ENCODE data around the gene KRTAP9-4. TPM values are rescaled to one million over a fixed set of nuclear protein-coding genes. Genes with fewer than 3 reads are reported as not detected.
"Not testable (repeated sequence)": the region's sequence is repeated elsewhere in the genome, so short reads cannot be mapped to it uniquely, and the experiment has no call there.

Gene KRTAP9-4
- total RNA-seq, 1 donor from 2014 or later, result not detected

DNA sequence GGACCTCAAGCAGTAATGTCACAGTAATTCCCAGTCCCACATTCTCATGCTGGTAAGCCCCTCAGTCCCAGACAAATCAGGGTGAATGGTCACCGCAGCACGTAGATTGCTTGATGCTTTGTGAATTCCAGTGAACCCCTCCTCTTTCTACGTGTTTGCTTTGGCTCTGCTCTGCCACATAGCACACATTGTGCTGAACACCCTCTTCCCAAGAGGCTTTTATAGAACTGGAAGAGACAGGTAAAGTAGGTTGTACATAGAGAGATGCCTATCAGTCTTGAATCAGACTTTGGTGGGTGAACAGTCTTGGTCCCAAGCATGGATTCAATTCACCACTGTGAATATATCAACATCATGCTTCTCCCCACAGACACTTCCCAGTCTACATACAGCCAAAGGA is 15.1 kb downstream of the KRTAP9-4 start:
- no peak for DNase-seq (ENCODE audit: low read depth, low spot score)

DNA sequence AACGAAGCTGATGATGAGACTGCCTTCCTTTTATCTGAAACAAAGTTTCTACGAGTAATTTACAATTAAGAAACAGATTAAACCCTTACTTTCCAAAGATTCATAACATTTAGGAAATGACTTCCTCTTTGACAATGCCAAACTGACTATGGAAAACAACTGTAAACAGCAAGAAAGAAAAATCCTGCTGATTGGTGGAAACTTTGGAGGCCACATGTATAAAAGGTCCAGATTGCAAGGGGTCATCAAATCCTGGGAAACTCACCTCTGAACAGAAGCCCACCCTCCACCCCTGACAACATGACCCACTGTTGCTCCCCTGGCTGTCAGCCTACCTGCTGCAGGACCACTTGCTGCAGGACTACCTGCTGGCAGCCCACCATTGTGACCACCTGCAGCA is 15.6 kb downstream of the KRTAP9-4 start, which contains the start of gene KRTAP9-6:
KRTAP9-6 (plus strand) TSS at position 301 of the 400 bp plus-strand sequence; CDS start at position 301, 0 bp downstream.
- no peak for DNase-seq (ENCODE audit: low read depth, low spot score)

DNA sequence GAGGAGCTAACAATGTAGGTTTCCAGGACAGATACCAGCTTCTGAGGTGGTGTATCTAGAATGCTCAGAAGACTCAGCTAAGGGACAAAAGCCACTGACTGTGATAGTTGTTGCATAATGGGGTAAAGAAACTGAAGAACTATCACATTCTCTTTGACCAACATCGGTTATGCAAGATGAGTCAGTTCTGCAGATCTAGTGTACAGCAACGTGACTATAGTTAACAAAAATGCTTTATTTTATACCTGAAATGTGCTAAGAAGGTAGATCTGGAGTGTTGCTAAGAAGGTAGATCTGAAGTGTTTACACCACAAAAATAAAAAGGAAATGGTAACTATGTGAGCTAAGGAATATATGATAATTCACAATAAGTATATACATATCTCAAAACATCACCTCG is 18.2 kb downstream of the KRTAP9-4 start:
- no peak for DNase-seq (ENCODE audit: low read depth, low spot score)

DNA sequence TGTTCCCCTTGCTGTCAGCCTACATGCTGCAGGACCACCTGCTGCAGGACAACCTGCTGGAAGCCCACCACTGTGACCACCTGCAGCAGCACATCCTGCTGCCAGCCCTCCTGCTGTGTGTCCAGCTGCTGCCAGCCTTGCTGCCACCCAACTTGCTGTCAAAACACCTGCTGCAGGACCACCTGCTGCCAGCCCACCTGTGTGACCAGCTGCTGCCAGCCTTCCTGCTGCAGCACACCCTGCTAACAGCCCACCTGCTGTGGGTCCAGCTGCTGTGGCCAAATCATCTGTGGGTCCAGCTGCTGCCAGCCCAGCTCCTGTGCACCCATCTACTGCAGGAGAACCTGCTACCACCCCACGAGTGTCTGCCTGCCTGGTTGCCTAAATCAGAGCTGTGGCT is 21.8 kb downstream of the KRTAP9-4 start:
- not testable (repeated sequence) for DNase-seq (ENCODE audit: low read depth, low spot score)

DNA sequence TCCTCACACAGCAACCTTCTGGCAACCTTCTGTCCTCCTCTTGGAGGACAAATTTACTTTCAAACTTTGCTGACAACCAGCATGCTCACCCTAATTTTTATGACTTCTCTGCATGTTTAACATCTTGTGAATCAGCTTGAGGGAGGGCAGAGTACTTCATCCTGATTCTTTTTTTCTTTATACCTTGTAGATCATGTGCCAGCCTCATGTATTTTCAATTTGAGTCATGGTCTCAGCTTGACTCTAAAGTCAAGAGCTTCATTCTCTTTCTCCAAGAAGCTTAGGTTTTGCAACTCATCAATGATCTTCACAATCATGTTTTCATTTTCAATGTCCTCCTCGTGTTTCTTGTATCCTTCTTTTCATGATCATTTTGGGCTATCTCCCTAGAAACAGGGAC is 22.4 kb downstream of the KRTAP9-4 start:
- DNase-seq (ENCODE audit: low read depth, low spot score), result no peak

DNA sequence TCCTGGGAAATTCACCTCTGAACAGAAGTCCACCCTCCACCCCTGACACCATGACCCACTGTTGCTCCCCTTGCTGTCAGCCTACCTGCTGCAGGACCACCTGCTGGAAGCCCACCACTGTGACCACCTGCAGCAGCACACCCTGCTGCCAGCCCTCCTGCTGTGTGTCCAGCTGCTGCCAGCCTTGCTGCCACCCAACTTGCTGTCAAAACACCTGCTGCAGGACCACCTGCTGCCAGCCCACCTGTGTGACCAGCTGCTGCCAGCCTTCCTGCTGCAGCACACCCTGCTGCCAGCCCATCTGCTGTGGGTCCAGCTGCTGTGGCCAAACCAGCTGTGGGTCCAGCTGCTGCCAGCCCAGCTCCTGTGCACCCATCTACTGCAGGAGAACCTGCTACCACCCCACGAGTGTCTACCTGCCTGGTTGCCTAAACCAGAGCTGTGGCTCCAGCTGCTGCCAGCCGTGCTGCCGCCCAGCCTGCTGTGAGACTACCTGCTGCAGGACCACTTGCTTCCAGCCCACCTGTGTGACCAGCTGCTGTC is 26.2 kb downstream of the KRTAP9-4 start, which contains the start of gene KRTAP9-7:
KRTAP9-7 (plus strand) TSS at position 51 of the 543 bp plus-strand sequence; CDS start at position 51, 0 bp downstream.
- not testable (repeated sequence) for DNase-seq (ENCODE audit: low read depth, low spot score)

DNA sequence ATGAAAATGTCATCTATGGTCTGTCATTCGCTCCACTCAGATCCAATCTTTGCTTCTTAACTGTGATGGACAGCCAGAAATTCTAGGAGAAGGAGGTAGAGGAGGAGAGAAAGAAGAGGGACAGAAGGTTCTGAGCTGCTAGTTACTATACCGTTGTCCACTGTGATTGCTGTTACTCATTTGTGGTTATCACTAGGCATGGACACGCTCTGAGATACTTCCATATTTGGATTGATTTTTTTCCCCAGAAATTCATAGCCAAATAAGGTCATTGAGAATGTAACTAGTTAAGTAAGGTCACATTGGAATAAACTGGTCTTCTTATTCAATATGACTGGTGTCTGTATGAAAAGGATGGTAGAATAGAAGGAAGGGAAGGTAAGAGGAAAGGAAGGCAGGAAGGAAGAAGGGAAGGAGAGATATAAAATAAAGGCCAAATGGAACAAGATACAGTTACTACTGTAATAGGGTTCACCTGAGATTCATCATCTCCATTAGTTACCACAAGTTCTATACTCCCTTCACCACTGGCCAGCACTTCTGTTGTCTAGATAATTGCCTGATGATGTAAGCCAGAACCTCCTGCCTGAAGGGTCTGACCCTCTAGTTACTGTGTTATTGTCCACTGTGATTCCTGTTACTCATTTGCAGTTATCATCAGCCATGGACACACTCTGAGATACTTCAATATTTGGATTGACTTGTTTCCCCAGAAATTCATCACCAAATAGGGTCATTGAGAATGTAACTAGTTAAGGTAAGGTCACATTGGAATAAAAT is 28.9 kb downstream of the KRTAP9-4 start:
- no peak for DNase-seq (ENCODE audit: low read depth, low spot score)

DNA sequence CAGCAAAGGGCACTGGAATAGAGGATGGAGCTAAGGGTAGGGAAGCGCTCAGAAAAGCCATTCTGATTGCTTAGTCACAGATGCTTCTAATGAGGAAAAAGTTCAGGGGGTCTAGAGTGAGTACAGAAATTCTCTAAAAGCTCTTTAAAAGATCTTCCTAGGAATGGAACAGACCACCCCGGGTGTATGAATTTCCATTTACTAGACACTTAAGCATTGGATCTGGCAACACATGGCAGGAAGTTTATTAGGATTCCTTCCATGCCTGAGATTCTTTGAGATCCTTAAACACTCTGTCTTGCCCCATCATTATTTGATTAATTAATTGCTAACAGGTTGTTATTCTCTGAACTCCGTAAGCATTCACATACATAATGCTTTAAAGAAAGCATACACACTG is 34.6 kb downstream of the KRTAP9-4 start:
- no peak for DNase-seq (ENCODE audit: low read depth, low spot score)

DNA sequence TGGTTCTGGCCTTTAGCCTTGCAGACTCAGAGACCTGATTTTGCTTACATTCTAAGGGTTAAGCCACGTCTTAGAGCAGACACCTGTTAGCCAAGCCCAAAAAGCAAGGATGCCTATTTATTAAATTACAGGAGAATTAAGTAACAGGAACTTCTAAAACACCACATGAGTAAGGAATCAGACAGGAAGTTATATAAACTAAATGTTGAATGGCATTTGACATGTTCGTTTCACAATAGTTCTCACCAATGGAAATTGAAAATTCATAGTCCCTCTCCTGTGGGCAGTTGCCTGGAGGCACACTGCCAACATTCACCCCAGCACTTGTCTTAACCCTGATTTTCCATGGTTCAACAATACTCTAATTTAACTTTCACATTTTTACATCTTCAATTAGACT is 35.1 kb downstream of the KRTAP9-4 start:
- DNase-seq (ENCODE audit: low read depth, low spot score), result no peak

DNA sequence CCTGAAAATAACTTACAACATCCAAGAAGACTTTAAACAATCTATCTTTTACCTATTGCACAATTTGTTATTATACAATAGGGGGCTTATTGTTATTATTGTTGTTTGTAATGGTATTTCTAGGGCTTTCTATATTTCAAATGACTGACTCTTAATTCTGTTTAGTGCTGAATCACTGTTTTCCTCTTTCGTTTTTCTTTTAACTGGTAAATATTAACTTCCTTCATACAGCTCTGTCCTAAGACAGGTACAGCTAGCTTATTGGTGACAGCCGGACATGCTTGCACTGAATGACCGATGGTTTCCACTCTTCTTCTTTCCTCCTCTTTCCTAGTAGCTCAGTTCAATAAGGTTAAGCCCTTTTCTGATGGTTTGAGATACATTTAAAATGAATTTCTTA is 37.6 kb downstream of the KRTAP9-4 start:
- no peak for DNase-seq (ENCODE audit: low read depth, low spot score)

DNA sequence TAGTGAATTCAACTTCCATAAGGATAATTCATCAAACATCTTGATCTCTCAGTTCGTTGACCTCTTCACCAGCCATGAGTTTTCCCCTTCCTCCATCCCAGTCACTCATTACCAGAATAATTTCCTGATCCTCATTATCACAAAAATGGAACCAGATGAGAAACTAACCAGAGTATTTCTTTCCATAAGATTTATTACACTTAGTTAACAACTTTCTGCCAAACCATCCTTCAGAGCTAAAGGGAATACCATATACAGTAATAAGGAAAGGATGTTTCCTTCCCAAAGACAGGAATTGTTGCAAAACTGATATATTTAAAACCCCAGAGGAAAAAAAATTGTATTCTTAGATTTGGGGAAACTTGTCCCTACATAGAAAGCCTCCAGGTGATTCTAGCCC is 44.5 kb downstream of the KRTAP9-4 start:
- no peak for DNase-seq (ENCODE audit: low read depth, low spot score)

DNA sequence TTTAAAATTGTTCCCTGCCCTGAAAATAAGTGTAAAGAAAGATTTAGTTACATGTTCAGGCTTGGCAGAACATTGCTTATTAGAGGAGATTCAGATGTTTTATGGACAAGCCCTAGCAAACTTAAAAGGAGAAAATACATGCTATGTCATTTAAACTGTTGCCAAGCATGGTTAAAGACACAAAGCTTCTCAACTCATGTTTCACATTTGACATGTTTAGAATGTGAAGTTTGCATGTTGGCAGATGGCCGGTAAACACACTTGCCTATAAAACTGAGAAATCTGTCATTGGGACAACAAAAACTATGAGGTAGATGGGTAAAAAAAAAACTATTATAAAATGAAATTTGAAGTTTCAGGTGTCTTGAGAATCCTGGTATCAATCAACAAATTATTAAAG is 47.4 kb downstream of the KRTAP9-4 start:
- no peak for DNase-seq (ENCODE audit: low read depth, low spot score)

DNA sequence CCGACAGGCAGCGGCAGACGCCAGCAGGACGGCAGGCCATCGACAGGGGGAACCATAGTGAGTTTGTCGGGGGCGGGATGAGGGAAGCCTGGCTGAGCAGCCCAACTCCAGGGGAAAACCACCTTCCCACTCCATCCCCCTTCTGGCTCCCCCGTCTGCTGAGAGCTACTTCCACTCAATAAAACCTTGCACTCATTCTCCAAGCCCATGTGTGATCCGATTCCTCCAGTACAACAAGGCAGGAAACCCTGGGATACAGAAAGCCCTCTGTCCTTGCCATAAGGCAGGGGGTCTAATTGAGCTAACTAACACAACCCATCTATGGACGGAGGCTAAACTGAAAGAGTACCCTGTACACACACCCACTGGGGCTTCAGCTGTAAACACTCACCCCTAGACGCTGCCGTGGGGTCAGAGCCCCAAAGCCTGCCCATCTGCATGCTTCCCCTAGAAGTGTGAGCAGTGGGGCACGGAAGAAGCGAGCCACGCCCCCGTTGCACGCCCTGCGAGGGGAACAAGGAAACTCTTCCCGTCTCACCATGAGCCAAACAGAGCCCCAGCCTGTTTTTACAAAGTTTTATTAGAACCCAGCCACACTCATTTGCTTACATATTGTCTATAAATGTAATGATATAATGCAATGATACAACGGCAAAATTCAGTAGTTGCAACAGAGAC is 49.1 kb downstream of the KRTAP9-4 start:
- no peak for DNase-seq (ENCODE audit: low read depth, low spot score)

Other genes with a start within 250 kb of the KRTAP9-4 start
- not detected in 2 replicates for gene KRTAP3-2, start 249.8 kb upstream of the KRTAP9-4 start, total RNA-seq
- not detected in 2 replicates for gene KRTAP3-1, start 240.6 kb upstream of the KRTAP9-4 start, total RNA-seq
- not detected in 2 replicates for gene KRTAP1-5, start 222.5 kb upstream of the KRTAP9-4 start, total RNA-seq
- not detected in 2 replicates for gene KRTAP1-4, start 219.5 kb upstream of the KRTAP9-4 start, total RNA-seq
- gene KRTAP1-3, start 214.8 kb upstream of the KRTAP9-4 start, total RNA-seq, result not detected in 2 replicates
- gene KRTAP1-1, start 208.2 kb upstream of the KRTAP9-4 start, total RNA-seq, result not detected in 2 replicates
- gene KRTAP2-1, start 202.4 kb upstream of the KRTAP9-4 start, total RNA-seq, result not detected in 2 replicates
- not detected in 2 replicates for gene KRTAP2-2, start 194.5 kb upstream of the KRTAP9-4 start, total RNA-seq
- gene KRTAP2-3, start 189.6 kb upstream of the KRTAP9-4 start, total RNA-seq, result not detected in 2 replicates
- gene KRTAP2-4, start 183.8 kb upstream of the KRTAP9-4 start, total RNA-seq, result not detected in 2 replicates
- not detected in 2 replicates for gene KRTAP4-7, start 165.5 kb upstream of the KRTAP9-4 start, total RNA-seq
- not detected in 2 replicates for gene KRTAP4-8, start 151.5 kb upstream of the KRTAP9-4 start, total RNA-seq
- gene KRTAP4-16, start 147.5 kb upstream of the KRTAP9-4 start, total RNA-seq, result not detected in 2 replicates
- not detected in 2 replicates for gene KRTAP4-9, start 144.3 kb upstream of the KRTAP9-4 start, total RNA-seq
- gene KRTAP4-11, start 131.3 kb upstream of the KRTAP9-4 start, total RNA-seq, result not detected in 2 replicates
- gene KRTAP4-12, start 125.5 kb upstream of the KRTAP9-4 start, total RNA-seq, result not detected in 2 replicates
- gene KRTAP4-6, start 109.1 kb upstream of the KRTAP9-4 start, total RNA-seq, result not detected in 2 replicates
- gene KRTAP4-5, start 99.9 kb upstream of the KRTAP9-4 start, total RNA-seq, result not detected in 2 replicates
- not detected in 2 replicates for gene KRTAP4-4, start 88.9 kb upstream of the KRTAP9-4 start, total RNA-seq
- gene KRTAP4-3, start 81.5 kb upstream of the KRTAP9-4 start, total RNA-seq, result not detected in 2 replicates
- gene KRTAP4-2, start 71.5 kb upstream of the KRTAP9-4 start, total RNA-seq, result not detected in 2 replicates
- gene KRTAP4-1, start 64.8 kb upstream of the KRTAP9-4 start, total RNA-seq, result not detected in 2 replicates
- gene KRTAP9-1, start 59.8 kb upstream of the KRTAP9-4 start, total RNA-seq, result not detected in 2 replicates
- not detected in 2 replicates for gene KRTAP9-2, start 23.0 kb upstream of the KRTAP9-4 start, total RNA-seq
- not detected in 2 replicates for gene KRTAP9-3, start 17.2 kb upstream of the KRTAP9-4 start, total RNA-seq
- not detected in 2 replicates for gene KRTAP9-8, start 11.7 kb upstream of the KRTAP9-4 start, total RNA-seq
- gene KRTAP9-9, start 5.7 kb downstream of the KRTAP9-4 start, total RNA-seq, result not detected in 2 replicates
- not detected in 2 replicates for gene KRTAP9-6, start 15.7 kb downstream of the KRTAP9-4 start, total RNA-seq
- not detected in 2 replicates for gene KRTAP9-7, start 26.0 kb downstream of the KRTAP9-4 start, total RNA-seq
- gene KRTAP29-1, start 53.2 kb downstream of the KRTAP9-4 start, total RNA-seq, result not detected in 2 replicates
- not detected in 2 replicates for gene KRTAP16-1, start 59.6 kb downstream of the KRTAP9-4 start, total RNA-seq
- gene KRTAP17-1, start 66.0 kb downstream of the KRTAP9-4 start, total RNA-seq, result not detected in 2 replicates
- gene KRT33A, start 101.1 kb downstream of the KRTAP9-4 start, total RNA-seq, result not detected in 2 replicates
- not detected in 2 replicates for gene KRT33B, start 120.1 kb downstream of the KRTAP9-4 start, total RNA-seq
- not detected in 2 replicates for gene KRT34, start 132.6 kb downstream of the KRTAP9-4 start, total RNA-seq
- not detected in 2 replicates for gene KRT31, start 147.9 kb downstream of the KRTAP9-4 start, total RNA-seq
- gene KRT37, start 174.9 kb downstream of the KRTAP9-4 start, total RNA-seq, result not detected in 2 replicates
- not detected in 2 replicates for gene KRT38, start 191.3 kb downstream of the KRTAP9-4 start, total RNA-seq
- gene KRT32, start 217.7 kb downstream of the KRTAP9-4 start, total RNA-seq, result not detected in 2 replicates
- not detected in 2 replicates for gene KRT35, start 231.5 kb downstream of the KRTAP9-4 start, total RNA-seq
- gene KRT36, start 240.2 kb downstream of the KRTAP9-4 start, total RNA-seq, result not detected in 2 replicates